ENCODE data around the gene SMARCD2.
"Not testable (repeated sequence)": the region's sequence is repeated elsewhere in the genome, so short reads cannot be mapped to it uniquely, and the experiment has no call there.

Gene SMARCD2

DNA sequence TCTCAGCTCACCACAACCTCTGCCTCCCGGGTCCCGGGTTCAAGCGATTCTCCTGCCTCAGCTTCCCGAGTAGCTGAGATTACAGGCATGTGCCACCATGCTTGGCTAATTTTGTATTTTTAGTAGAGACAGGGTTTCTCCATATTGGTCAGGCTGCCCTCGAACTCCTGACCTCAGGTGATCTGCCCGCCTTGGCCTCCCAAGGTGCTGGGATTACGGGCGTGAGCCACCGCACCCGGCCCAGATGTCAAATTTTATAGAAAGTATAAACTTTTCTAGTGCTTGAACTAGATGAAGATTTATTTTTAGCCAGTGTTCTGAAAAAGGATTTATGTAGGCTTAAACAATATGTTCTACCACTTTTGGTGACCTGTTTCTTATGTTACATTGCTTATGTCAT lies 46.1 kb downstream of the SMARCD2 start:
- DNase-seq, result not testable (repeated sequence)

GRCh38 chr17:63792055-63792729 lies 50.3 kb downstream of the SMARCD2 start:
- no peak for DNase-seq

- no peak for DNase-seq
Observed at GRCh38 chr17:63790057-63790456, 52.4 kb downstream of the SMARCD2 start.

DNA sequence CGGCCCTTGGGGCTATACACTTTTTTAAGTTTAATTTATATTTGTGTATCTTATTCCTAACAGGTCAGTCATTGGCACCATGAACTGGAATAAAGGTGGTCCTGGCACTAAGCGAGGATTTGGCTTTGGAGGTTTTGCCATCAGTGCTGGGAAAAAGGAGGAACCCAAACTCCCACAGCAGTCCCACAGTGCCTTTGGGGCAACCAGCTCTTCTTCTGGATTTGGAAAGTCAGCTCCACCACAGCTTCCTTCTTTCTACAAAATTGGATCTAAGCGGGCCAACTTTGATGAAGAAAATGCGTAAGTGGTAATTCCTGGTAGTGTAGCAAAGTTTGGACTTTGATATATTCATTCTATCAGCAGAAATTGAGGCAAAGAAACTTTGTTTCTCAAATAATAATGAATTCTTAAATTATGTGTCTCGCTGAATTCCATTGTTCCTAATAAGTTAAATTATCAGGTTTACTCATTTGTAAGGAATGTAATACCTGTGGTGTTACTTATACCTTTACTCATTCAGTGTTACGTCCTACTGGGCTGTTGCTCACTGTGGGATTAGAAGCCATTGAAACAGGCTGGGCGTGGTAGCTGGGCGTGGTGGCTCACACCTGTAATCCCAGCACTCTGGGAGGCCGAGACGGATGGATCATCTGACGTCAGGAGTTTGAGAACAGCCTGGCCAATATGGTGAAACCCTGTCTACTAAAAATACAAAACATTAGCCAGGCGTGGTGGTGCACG lies 55.3 kb downstream of the SMARCD2 start:
- DNase-seq, result no peak

DNA sequence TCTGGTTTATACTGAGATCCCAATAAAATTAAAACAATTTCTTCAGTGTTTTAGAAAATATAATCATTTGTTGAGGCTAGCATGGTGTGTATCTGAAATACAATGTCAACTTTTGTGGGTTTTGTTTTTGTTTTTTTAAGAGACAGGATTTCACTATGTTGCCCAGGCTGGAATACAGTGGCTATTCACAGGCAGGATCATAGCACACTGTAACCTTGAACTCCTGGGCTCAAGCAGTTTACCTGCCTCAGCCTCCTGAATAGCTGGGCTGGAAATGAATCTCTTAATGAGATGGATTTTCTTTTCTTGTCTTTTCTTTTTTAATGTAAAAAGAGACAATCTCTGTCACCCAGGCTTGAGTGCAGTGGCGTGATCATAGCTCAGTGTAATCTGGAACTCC lies 56.4 kb downstream of the SMARCD2 start:
- DNase-seq, result no peak

GRCh38 chr17:63785556-63785955 lies 56.9 kb downstream of the SMARCD2 start:
- no peak for DNase-seq

- no peak for DNase-seq
Observed at GRCh38 chr17:63783522-63783921, 59.0 kb downstream of the SMARCD2 start.

All from NCI-H82 (cell line).